IPS-NIHi11 (cell line): ENCODE data around the gene TSPO2.
A peak's percentile ranks its signal among the peaks of the same experiment; 100 is the strongest.

Experiments
- DNase-seq: peaks from one replicate; pipeline ENCODE4 v3.0.0; 2012; ENCODE audit warnings: mixed read lengths, low spot score

Gene TSPO2

DNA sequence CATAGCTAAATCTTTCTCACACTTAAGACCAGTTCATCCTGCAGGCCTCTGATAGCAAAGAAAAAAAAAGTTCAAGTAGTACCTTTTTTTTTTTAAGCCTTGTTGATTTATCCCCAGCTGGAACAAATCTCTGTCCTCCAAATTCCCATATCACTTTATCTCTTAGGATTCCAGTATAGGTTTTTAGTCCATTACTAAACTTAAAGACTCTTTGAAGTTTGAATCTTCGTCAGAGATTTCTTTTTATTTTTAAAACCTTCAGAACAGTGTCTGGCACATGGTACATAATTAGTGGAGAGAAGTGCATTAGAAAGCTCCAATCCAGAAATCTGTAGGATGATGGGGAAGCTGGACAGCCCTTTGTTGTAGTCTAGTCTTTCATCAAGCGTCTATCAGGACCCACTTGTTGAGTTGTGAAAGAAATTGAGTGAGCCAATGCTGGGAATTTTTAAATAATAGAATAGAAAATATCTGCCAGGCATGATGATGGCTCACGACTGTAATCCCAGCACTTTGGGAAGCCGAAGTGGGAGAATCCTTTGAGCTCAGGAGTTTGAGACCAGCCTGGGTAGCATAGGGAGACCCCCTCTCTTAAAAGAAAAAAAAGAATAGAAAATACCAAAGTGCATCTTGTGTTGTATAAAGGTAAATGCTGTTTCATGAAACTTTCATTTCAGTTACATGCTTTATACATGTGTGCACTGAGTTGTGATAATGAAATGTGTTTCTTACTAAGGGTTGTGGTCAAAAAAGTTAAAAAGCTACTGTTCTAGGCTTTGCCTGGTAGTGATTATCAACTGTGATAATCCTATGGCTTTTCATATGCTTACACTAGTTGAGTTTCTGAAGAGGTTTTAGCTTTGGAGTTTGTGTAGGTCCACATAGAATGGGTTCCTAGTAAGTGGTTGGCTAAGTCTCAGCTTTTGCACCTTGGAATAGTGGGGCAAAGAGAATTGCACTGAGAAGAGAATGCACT, 33.7 kb downstream of the TSPO2 start:
- DNase-seq: no peak

- no peak for DNase-seq
Observed at GRCh38 chr6:41077536-41077935, 35.3 kb downstream of the TSPO2 start.

DNA sequence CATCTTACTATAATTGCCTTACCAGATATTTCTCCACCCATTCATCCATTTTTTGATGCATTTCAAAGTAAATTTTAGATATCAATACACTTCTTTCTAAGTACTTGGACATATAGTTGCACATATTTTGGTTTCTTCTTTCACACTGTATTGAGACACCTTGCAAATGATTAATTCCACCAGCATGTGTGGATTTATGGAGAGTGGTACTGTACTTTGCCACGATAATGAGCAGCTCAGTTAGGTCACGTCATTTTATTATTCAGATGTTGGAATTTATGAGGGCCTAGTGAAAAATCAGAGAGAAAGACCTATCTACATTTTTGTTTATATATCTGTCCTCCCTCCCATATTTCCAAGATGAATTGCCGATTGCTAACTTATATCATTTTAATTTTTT, 35.8 kb downstream of the TSPO2 start:
- no peak for DNase-seq

GRCh38 chr6:41079080-41079479, 36.8 kb downstream of the TSPO2 start:
- DNase-seq: no peak

- no peak for DNase-seq
Observed at GRCh38 chr6:41080621-41081020, 38.4 kb downstream of the TSPO2 start.

- DNase-seq: no peak
Observed at GRCh38 chr6:41083072-41083471, 40.8 kb downstream of the TSPO2 start.

DNA sequence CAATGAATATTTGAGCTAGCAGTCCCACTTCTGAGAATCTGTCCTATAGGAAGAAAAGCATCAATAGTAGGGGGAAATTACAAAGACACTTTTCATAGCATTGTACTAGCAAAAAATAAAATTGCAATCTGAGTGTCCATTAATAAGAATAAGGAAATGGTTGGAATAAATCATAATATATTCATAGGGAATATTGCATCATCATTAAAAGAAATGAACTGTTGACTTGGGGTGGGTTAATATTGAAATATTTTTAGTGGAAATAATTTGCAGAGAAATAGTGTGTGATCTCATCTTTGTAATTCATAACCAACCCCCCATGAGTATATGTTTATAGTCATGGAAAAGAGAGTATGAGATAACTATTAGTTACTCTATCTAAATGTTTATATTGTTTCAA, 42.9 kb downstream of the TSPO2 start:
- DNase-seq: no peak

DNA sequence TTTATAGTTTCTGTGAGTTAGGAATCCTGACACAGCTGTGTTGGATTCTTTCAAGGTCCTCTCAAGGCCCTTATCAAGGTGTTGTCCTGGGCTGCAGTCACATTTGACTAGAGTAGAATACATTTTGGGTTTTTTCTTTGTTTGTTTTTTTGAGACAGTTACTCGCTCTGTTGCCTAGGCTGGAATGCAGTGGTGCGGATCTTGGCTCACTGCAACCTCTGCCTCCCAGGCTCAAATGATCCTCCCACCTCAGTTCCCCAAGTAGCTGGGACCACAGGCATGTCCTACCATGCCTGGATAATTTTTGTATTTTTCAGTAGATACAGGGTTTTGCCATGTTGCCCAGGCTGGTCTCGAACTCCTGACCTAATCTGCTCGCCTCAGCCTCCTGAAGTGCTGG, 46.2 kb downstream of the TSPO2 start:
- no peak for DNase-seq

GRCh38 chr6:41090841-41091761, 48.8 kb downstream of the TSPO2 start:
- no peak for DNase-seq

DNA sequence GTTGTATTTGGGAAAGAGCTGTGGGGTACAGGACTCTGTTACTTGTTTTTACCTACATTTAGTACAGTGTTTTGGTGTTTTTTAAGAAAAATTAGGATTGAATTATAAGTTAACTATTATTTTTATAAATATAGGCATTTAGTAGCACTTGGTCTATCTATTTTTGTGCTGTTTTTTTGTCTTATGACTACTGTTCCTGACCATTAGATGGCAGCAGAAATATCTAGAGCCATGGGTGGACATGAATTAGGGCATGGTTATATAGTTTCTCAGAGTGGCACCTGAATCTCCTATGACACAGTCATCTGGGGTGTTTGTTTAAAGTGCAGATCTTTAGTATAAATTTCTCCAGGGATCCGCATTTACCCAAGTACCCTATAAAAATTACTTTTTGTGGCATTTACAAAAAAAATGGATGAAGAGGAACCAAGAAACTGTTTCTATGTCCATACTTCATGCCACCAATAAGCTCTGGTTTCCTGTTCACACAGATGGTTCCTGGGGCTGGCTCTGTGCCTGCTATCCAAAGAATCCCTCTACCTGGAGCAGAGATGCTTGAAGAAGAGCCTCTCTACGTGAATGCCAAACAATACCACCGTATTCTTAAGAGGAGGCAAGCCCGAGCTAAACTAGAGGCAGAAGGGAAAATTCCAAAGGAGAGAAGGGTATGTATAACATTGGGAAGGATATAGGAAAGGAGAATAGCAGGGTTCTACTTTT, 50.3 kb downstream of the TSPO2 start:
- DNase-seq: peak; percentile 9

- DNase-seq: no peak
Observed at GRCh38 chr6:41093729-41094128, 51.5 kb downstream of the TSPO2 start.
